ENCODE measurements around the gene CCDC171.
"Not testable (repeated sequence)": the region's sequence is repeated elsewhere in the genome, so short reads cannot be mapped to it uniquely, and the experiment has no call there.

The CCDC171 gene

GRCh38 chr9:15763371-15763770 lies 210.5 kb downstream of the CCDC171 start:
- DNase-seq (ENCODE audit: low spot score): no peak

- DNase-seq (ENCODE audit: low spot score): no peak
Observed at GRCh38 chr9:15764131-15764530, 211.3 kb downstream of the CCDC171 start.

DNA sequence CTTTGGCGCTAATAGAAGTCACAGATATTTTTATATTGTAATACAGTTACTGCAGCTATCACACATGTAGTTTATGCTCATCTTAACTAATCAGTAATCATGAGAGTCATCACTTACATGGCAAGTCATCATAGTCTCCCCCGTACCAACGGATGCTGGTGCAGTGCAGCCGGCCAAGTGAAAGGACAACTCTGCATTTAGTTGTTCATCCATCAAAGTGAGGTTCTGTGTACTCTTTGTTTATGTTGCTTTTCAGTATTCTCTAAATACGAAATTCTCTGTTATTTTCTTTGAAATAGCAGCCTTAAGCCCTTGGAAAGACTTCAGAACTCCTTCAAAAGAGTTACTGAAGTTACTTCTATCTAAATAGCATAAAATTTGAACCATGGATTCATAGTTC lies 216.7 kb downstream of the CCDC171 start:
- no peak for DNase-seq (ENCODE audit: low spot score)

DNA sequence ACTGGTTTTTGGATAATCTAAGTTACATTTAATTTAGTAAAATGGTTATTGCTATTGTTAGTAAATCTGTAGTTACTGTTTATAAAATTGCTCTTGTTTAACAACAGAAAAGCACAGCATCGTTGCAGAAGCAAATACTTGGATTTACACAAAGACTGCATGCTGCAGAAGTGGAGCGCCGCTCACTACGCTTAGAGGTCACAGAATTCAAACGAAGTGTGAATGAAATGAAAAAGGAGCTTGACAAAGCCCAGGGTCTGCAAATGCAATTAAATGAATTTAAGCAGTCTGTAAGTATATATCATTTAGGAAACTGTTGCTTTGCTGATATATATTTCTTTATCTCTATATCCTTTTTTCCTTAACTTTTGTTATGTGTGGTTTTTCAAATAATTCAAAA lies 226.0 kb downstream of the CCDC171 start:
- DNase-seq (ENCODE audit: low spot score): no peak

DNA sequence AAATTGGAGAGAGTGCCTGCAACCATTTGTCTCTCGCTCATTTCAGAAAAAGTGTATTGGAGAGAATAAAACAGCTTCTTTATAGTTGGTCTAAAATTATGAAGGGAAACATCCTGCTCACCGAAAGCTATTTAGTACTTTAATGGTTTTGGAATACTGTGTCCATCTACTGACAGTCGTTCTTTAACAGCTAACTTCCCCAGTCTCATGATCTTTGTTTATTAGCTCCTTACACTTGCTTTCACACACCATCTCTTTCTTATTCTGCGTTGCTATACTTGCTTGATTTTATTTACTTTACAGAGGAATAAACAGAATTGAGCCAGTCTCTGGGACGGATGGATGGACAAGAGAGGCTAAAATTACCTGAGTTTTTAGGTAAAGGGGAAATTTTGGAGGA lies 229.3 kb downstream of the CCDC171 start:
- no peak for DNase-seq (ENCODE audit: low spot score)

DNA sequence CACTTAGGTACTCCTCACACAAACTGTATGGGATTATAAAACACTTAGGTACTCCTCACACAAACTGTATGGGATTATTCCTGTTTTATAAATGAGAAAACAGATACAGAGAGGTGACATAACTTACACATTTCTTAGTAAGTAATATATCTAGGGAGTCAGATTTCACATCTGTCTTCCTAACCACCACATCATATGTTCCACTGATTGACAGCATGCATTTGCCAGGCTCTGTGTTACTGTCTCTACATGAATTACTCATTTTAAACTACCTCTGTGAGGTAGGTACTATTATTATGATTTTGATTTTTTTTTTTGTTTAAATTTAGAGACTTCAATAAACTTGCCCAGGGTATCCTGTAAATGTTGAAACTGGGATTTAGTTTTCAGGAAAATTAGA lies 232.7 kb downstream of the CCDC171 start:
- DNase-seq (ENCODE audit: low spot score): no peak

- no peak for DNase-seq (ENCODE audit: low spot score)
Observed at GRCh38 chr9:15786616-15787015, 233.8 kb downstream of the CCDC171 start.

DNA sequence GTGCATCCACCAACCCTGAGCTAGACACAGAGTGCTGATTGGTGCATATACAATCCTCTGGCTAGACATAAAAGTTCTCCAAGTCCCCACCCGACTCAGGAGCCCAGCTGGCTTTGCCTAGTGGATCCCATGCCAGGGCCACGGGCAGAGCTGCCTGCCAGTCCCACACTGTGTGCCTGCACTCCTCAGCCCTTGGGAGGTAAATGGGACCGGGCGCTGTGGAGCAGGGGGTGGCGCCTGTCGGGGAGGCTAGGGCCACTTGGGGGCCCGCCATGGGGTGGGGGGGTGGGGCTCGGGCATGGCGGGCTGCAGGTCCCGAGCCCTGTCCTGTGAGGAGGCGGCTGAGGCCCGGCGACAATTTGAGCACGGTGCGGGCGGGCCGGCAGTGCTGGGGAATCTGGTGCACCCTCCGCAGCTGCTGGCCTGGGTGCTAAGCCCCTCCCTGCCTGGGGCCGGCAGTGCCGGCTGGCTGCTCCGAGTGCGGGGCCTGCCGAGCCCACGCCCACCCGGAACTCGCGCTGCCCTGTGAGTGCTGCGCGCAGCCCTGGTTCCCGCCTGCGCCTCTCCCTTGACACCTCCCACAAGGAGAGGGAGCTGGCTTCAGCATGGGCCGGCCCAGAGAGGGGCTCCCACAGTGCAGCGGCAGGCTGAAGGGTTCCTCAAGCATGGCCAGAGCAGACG lies 257.5 kb downstream of the CCDC171 start:
- not testable (repeated sequence) for DNase-seq (ENCODE audit: low spot score)

GRCh38 chr9:15813076-15813475 lies 260.2 kb downstream of the CCDC171 start:
- no peak for DNase-seq (ENCODE audit: low spot score)

DNA sequence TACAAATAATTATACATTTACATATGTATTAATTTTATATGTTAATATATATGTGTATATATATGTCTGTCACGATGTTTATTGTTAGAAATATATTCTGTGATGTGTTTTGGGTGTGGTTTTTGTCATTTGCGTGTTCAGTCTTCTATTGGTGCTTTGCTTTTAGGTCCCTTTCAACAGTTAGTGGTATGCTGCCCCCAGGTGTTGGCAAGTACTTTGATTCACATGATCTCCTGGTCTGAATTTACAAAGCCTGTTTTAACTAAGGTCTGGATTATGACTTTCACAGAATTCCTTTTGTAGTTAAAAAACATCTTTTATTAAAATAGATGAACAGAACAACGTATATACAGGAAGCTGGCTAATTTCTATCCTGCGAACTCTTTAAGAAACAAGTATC lies 271.5 kb downstream of the CCDC171 start:
- peak; percentile 69 for DNase-seq (ENCODE audit: low spot score)

DNA sequence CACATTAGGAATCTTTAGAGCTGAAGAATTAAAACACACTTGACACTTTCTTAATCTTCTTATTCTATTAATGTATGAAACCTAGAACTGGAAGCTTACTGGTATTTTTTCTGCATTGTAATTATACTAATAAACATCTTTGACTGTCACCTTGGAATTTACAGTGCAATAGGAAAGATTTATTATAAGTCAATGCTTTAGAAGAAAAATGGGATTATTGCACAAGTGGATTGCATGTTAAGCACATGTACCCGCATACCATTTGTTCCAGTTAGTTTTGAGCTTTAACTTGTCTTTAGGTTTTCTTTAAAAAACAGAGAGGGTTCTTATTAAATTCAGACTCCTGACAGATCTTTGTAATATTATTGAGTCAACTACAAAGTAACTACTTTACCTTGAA lies 278.5 kb downstream of the CCDC171 start:
- no peak for DNase-seq (ENCODE audit: low spot score)

DNA sequence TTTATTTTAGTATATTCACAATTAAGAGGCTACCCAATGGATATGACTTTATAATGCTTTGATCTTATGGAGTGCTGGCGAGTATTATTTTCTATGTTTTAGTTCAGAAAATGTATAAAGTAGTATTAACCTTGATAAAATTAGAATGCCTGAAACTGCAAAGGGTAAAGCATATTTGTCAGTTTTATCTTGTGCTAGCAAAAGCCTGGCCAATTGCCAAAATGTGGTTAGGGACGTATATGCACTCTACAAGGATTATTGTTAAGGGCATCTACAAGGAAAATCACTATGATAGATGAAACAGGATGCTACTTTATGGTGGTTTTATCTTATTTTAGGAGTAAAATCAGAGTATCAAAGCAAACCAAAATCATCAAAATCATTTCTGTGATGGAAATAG lies 281.7 kb downstream of the CCDC171 start:
- DNase-seq (ENCODE audit: low spot score): no peak

- peak; percentile 86 for DNase-seq (ENCODE audit: low spot score)
Observed at GRCh38 chr9:15837079-15837679, 284.3 kb downstream of the CCDC171 start.

GRCh38 chr9:15842051-15842450 lies 289.2 kb downstream of the CCDC171 start:
- no peak for DNase-seq (ENCODE audit: low spot score)

GRCh38 chr9:15843316-15843715 lies 290.5 kb downstream of the CCDC171 start:
- no peak for DNase-seq (ENCODE audit: low spot score)

DNA sequence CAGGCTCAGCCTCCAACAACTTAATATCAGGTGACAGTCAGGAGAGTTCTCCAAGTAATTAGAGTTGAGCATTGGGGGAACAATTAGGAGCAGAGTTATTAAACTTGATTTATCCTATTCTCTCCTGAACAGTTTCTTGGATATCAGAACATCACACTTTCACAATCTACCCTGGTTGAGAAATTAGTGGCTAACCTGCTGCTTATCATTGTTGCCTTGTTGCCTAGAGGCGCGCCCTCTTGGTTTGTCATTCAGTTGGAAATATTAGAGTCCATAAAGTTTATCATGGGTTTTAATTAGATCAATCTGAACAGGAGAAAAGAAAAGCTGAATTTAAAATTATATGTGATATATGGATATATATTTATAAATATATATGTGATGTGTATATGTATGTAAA lies 291.1 kb downstream of the CCDC171 start:
- no peak for DNase-seq (ENCODE audit: low spot score)

- DNase-seq (ENCODE audit: low spot score): no peak
Observed at GRCh38 chr9:15846611-15847010, 293.8 kb downstream of the CCDC171 start.

DNA sequence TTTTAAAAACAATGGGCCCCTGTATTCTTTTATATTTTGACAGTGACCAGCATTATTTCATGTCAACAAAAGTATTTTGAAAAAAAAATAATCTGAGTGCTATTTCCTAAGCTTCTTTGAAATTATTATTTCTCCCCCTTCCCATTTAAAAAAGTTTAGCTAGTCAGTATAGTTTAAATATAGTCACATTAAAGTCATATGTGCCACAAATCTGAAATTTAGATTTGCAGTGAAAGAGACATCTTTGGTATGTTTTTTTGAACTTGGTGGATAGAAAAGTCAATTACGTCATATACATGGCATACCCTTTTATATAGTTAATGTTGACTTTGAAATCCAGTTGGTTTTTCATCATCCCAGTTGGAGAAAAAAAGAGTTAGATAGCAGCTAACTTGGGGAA lies 297.0 kb downstream of the CCDC171 start:
- no peak for DNase-seq (ENCODE audit: low spot score)

- DNase-seq (ENCODE audit: low spot score): no peak
Observed at GRCh38 chr9:15851766-15852165, 298.9 kb downstream of the CCDC171 start.

DNA sequence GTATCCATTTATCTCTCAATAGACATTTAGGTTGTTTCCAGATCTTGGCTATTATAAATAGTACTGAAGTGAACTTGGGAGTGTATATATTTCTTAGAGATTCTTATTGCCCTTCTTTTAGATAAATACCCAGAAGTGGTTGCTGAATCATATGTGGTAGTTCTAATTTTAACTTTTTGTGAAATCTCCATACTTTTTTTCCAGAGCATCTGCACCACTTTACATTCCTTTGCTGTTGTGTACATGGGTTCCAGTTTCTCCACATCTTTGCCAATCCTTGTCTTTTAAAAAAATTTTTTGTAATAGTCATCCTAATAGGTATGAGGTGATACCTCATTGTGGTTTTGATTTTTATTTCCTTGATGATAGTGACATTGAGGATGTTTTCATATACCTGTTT lies 303.7 kb downstream of the CCDC171 start:
- no peak for DNase-seq (ENCODE audit: low spot score)

DNA sequence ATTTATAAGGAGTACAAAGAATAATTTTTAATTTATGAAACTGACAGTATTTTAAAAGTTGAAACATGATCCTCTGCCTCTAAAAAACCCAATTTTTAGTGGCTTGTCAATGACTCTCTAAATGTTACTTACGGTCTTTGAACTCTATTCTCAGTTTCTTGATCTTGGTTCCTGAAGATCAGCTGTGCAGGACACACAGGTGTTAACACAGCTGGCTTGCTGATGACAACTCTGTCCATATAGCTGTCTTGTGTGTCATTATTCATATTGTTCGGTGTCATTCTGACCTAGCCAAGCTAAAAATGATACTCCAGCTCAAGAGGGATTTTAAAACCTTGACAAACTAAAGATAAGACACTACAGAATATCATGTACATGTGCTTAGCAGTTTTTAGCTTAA lies 314.5 kb downstream of the CCDC171 start:
- no peak for DNase-seq (ENCODE audit: low spot score)

GRCh38 chr9:15867988-15868387 lies 315.1 kb downstream of the CCDC171 start:
- no peak for DNase-seq (ENCODE audit: low spot score)

DNA sequence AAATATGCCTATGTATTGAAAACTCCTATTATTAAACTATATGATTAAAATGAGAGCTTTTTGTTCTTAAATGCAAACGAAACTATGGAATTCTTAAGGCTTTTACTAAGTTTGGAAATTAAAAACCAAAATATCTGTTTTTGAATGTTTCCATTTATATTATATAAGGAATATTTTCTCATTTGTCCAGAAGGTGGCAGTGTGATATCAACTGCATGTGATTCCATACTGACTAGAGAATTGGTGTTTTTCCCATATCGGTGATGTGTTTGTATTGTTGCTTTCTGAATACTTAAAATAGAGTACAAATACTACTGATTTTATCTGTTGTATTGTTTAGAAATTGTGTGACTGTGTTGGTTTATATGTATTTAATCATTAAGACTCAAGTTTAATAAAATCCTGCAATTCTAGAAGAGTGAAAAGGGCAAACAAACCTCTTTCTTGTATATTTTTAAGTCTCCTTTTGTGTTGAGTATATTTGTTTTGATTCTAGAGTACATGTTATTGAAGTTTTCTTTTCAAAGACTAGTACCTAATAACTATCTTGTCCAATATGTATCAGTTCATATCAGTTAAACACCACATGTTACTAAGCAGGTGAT lies 320.8 kb downstream of the CCDC171 start:
- DNase-seq (ENCODE audit: low spot score): peak; percentile 90

DNA sequence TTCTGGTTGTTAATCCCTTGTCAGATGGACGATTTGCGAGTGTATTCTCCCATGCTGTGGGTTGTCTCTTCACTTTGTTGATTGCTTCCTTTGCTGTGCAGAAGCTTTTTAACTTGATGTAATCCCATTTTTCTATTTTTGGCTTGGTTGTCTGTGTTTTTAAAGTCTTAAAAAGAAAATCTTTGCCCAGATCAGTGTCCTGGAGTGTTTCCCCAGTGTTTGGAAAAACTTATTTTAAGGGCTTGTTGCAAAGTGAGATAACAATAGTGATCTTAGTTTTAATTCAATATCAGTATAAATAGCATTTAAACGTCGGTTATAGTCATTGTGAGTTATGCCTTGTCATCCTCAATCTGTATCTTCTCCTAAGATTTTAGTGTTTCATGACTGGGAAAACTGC lies 329.5 kb downstream of the CCDC171 start:
- DNase-seq (ENCODE audit: low spot score): no peak

Data from RKO (cell line).